H1 (cell line): ENCODE data around the gene KDM2A. TPM values are rescaled to one million over a fixed set of nuclear protein-coding genes. Genes with fewer than 3 reads are reported as not detected.

ENCODE experiments used
- GABPA ChIP-seq: IDR thresholded peaks from 2 replicates; pipeline ENCODE4 v1.6.1; 2011; ENCODE audit warnings: mild to moderate bottlenecking, low read length, moderate library complexity, borderline replicate concordance; ENCODE audit not compliant: insufficient read depth
- HDAC2 ChIP-seq, 2 experiments: fragments of 300-600 bp in 1 of 2; sonication (generic) in 1 of 2; IDR thresholded peaks; 2 replicates each; pipeline ENCODE4 v1.6.1; 2011 to 2012; ENCODE audit warnings: low read depth in 2 of 2, low read length in 2 of 2, mild to moderate bottlenecking in 2 of 2, moderate library complexity in 2 of 2, borderline replicate concordance in 1 of 2, inconsistent platforms in 1 of 2
- TBP ChIP-seq: IDR thresholded peaks from 2 replicates; pipeline ENCODE4 v1.6.1; 2011; ENCODE audit warnings: low read depth, low read length, improper control_type of control experiment
- polyA plus RNA-seq, 7 experiments: library from polyadenylated mRNA; depleted of rRNA in 3 of 7; stranded (reverse) in 5 of 7; unstranded in 2 of 7; fragments of >200 nt in 5 of 7; fragments of 200-250 nt in 2 of 7; gene quantifications; 1 replicate in 5 of 7; 2 replicates in 1 of 7; 4 replicates in 1 of 7; pipeline versions ENCODE4 v1.2.1 to v1.2.3, GENCODE V29; 2011 to 2013; ENCODE audit warnings: missing spikeins in 2 of 7, mixed read lengths in 2 of 7
- total RNA-seq: library from RNA; stranded (reverse); fragmentation: NEBNext Ultra II Directional; extraction: Animal tissue kit (Norgen Biotek cat#: 25700); gene quantifications from 2 replicates; pipeline ENCODE4 v1.2.1, GENCODE V29; 2021

The KDM2A gene
- total and polyA plus RNA-seq, 2 of the 8 experiments (the other 6 are each of a cell fraction or from before 2014, with no cell fraction given), result 55.4 to 66.2 TPM

GRCh38 chr11:67282876-67283371 is 163.9 kb downstream of the KDM2A start (continued):
- TF ChIP-seq HDAC2 (IDR thresholded peaks at IDR 0.05; ENCODE audit: borderline replicate concordance in 1 of 2, low read depth in 2 of 2, low read length in 2 of 2), result no peak
- TF ChIP-seq GABPA, result no peak
- TF ChIP-seq TBP, result no peak
